ENCODE results near the gene MSI2.

GRCh38 chr17:57373048-57373447 lies 116.7 kb downstream of the MSI2 start:
- TF ChIP-seq EP300 (IDR thresholded peaks at IDR 0.05), result no peak
- no peak for TF ChIP-seq POLR2A (IDR thresholded peaks at IDR 0.05)
- TF ChIP-seq, protein P1, sequence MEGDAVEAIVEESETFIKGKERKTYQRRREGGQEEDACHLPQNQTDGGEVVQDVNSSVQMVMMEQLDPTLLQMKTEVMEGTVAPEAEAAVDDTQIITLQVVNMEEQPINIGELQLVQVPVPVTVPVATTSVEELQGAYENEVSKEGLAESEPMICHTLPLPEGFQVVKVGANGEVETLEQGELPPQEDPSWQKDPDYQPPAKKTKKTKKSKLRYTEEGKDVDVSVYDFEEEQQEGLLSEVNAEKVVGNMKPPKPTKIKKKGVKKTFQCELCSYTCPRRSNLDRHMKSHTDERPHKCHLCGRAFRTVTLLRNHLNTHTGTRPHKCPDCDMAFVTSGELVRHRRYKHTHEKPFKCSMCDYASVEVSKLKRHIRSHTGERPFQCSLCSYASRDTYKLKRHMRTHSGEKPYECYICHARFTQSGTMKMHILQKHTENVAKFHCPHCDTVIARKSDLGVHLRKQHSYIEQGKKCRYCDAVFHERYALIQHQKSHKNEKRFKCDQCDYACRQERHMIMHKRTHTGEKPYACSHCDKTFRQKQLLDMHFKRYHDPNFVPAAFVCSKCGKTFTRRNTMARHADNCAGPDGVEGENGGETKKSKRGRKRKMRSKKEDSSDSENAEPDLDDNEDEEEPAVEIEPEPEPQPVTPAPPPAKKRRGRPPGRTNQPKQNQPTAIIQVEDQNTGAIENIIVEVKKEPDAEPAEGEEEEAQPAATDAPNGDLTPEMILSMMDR (IDR thresholded peaks at IDR 0.05), result no peak
- no peak for TF ChIP-seq POLR2AphosphoS5 (IDR thresholded peaks at IDR 0.05)

All from suprapubic skin (tissue), 4 donors.